GM12873 (cell line): Measurements from ENCODE around the gene CALD1.

Source experiments
- CTCF ChIP-seq: IDR thresholded peaks from 2 replicates; pipeline ENCODE4 v1.5.1; 2012; ENCODE audit warnings: low read depth, mild to moderate bottlenecking, moderate library complexity, low read length, control low read depth; ENCODE audit not compliant: insufficient read depth; ENCODE audit errors: missing control alignments

CALD1 gene

GRCh38 chr7:134945691-134946090, 166.3 kb downstream of the CALD1 start:
- TF ChIP-seq CTCF = no peak

- no peak for TF ChIP-seq CTCF
Measured at GRCh38 chr7:134946260-134946659, 166.8 kb downstream of the CALD1 start.

- no peak for TF ChIP-seq CTCF
Measured at GRCh38 chr7:134947329-134947728, 167.9 kb downstream of the CALD1 start.

GRCh38 chr7:134947831-134948230, 168.4 kb downstream of the CALD1 start:
- no peak for TF ChIP-seq CTCF

- no peak for TF ChIP-seq CTCF
Measured at GRCh38 chr7:134948246-134948645, 168.8 kb downstream of the CALD1 start.

GRCh38 chr7:134948736-134949135, 169.3 kb downstream of the CALD1 start:
- no peak for TF ChIP-seq CTCF

GRCh38 chr7:134949171-134949570, 169.7 kb downstream of the CALD1 start:
- TF ChIP-seq CTCF = no peak
